IMR-90 (cell line): Measurements from ENCODE around the gene ATMIN. TPM values are rescaled to one million over a fixed set of nuclear protein-coding genes. Genes with fewer than 3 reads are reported as not detected.

Source experiments
- ATAC-seq: fragments of 200-7000 bp; cut with Tn5 transposase; 2 replicates; pipeline ENCODE4 v1.9.1; 2020; ENCODE audit warnings: low read depth, mild to moderate bottlenecking, moderate library complexity
- BruUV-seq: library from RNA; stranded (reverse); fragments of 400-500 nt; replicated peaks from 2 replicates; lab custom pipeline; 2021; lab: Mats Ljungman, UMichigan
- CTCF ChIA-PET: fragments of 300-600 bp; formaldehyde crosslinking; extraction: SDS; loops from one replicate; lab custom pipeline; 2021; ENCODE audit warnings: antibody characterized with exemption; lab: Yijun Ruan, JAX
- POLR2A ChIA-PET: fragments of 300-600 bp; sonication (Branson Sonifier 250); formaldehyde crosslinking; loops from one replicate; lab custom pipeline; 2022; ENCODE audit warnings: antibody characterized with exemption; ENCODE audit not compliant: unreplicated experiment; lab: Charles Lee
- DNase-seq: peaks from one replicate; pipeline ENCODE4 v3.0.0; 2013
- H2AFZ ChIP-seq: replicated peaks from 2 replicates; pipeline ENCODE3; 2013; ENCODE audit warnings: low read length, mild to moderate bottlenecking; ENCODE audit not compliant: poor library complexity
- H2AK5ac ChIP-seq: 2 replicates; pipeline ENCODE4 v1.6.1; 2013; ENCODE audit warnings: low read depth, low read length, inconsistent platforms
- H2AK9ac ChIP-seq: replicated peaks from 2 replicates; pipeline ENCODE3; 2013; ENCODE audit warnings: mild to moderate bottlenecking, low read depth, low read length, moderate library complexity; ENCODE audit not compliant: poor library complexity
- H2BK120ac ChIP-seq: 2 replicates; pipeline ENCODE4 v1.6.1; 2013; ENCODE audit warnings: low read depth, low read length, inconsistent platforms
- H2BK15ac ChIP-seq: 3 replicates; pipeline ENCODE4 v1.6.1; 2013; ENCODE audit warnings: low read depth, low read length, inconsistent platforms
- H2BK20ac ChIP-seq: 2 replicates; pipeline ENCODE4 v1.6.1; 2013; ENCODE audit warnings: low read depth, mild to moderate bottlenecking, inconsistent platforms, low read length, moderate library complexity
- H2BK5ac ChIP-seq: 2 replicates; pipeline ENCODE4 v1.6.1; 2013; ENCODE audit warnings: mild to moderate bottlenecking, low read depth, low read length, inconsistent platforms; ENCODE audit not compliant: poor library complexity, severe bottlenecking
- H3K14ac ChIP-seq: replicated peaks from 2 replicates; pipeline ENCODE4 v1.6.1; 2013; ENCODE audit warnings: low read depth, low read length, inconsistent platforms
- H3K18ac ChIP-seq: 2 replicates; pipeline ENCODE4 v1.6.1; 2013; ENCODE audit warnings: low read depth, low read length, control low read depth
- H3K23ac ChIP-seq: 2 replicates; pipeline ENCODE4 v1.6.1; 2013; ENCODE audit warnings: low read depth, low read length, inconsistent platforms
- H3K27ac ChIP-seq: 2 replicates; pipeline ENCODE4 v1.5.1; 2013; ENCODE audit warnings: mild to moderate bottlenecking, control low read depth, low read length; ENCODE audit not compliant: insufficient read depth
- H3K27me3 ChIP-seq: 2 replicates; pipeline ENCODE4 v1.6.1; 2013; ENCODE audit warnings: low read length; ENCODE audit not compliant: control insufficient read depth, insufficient read depth
- H3K36me3 ChIP-seq: 2 replicates; pipeline ENCODE4 v1.6.1; 2013; ENCODE audit warnings: low read length, mixed read lengths; ENCODE audit not compliant: control insufficient read depth, insufficient read depth
- H3K4ac ChIP-seq: 2 replicates; pipeline ENCODE4 v1.6.1; 2013; ENCODE audit warnings: low read depth, low read length, inconsistent platforms
- H3K4me1 ChIP-seq: 2 replicates; pipeline ENCODE4 v1.6.1; 2013; ENCODE audit warnings: low read length, mixed read lengths; ENCODE audit not compliant: control insufficient read depth, insufficient read depth
- H3K4me2 ChIP-seq: 2 replicates; pipeline ENCODE4 v1.6.1; 2013; ENCODE audit warnings: low read depth, mild to moderate bottlenecking, control low read depth, low read length, moderate library complexity
- H3K4me3 ChIP-seq: 2 replicates; pipeline ENCODE4 v1.5.1; 2013; ENCODE audit warnings: low read depth, mild to moderate bottlenecking, control low read depth, low read length, moderate library complexity; ENCODE audit not compliant: insufficient read depth
- H3K56ac ChIP-seq: 2 replicates; pipeline ENCODE4 v1.6.1; 2013; ENCODE audit warnings: low read length, inconsistent platforms; ENCODE audit not compliant: insufficient read depth; ENCODE audit errors: extremely low read depth
- H3K79me1 ChIP-seq, 2 experiments: 2 replicates each; pipeline ENCODE4 v1.6.1; 2013; ENCODE audit warnings: low read length in 2 of 2, inconsistent platforms in 1 of 2, low read depth in 1 of 2
- H3K9ac ChIP-seq: 2 replicates; pipeline ENCODE4 v1.6.1; 2013; ENCODE audit warnings: low read depth, low read length, control low read depth
- H3K9me1 ChIP-seq: 2 replicates; pipeline ENCODE4 v1.6.1; 2013; ENCODE audit warnings: low read length, inconsistent platforms; ENCODE audit not compliant: insufficient read depth
- H3K9me3 ChIP-seq: 2 replicates; pipeline ENCODE4 v1.6.1; 2013; ENCODE audit warnings: low read length; ENCODE audit not compliant: control insufficient read depth, insufficient read depth
- H4K20me1 ChIP-seq: 2 replicates; pipeline ENCODE4 v1.6.1; 2013; ENCODE audit warnings: low read length, inconsistent platforms; ENCODE audit not compliant: insufficient read depth
- H4K5ac ChIP-seq: 2 replicates; pipeline ENCODE4 v1.6.1; 2013; ENCODE audit warnings: mild to moderate bottlenecking, low read depth, low read length, control low read depth
- H4K8ac ChIP-seq, 2 experiments: 2 replicates each; pipeline ENCODE4 v1.6.1; 2013; ENCODE audit warnings: low read depth in 2 of 2, low read length in 2 of 2, control low read depth in 1 of 2, inconsistent platforms in 1 of 2
- H4K91ac ChIP-seq: 2 replicates; pipeline ENCODE4 v1.6.1; 2013; ENCODE audit warnings: low read depth, low read length, inconsistent platforms; ENCODE audit not compliant: insufficient read depth
- BHLHE40 ChIP-seq: fragments of 150-350 bp; IDR thresholded peaks from 2 replicates; pipeline ENCODE4 v1.6.1; 2016; ENCODE audit warnings: mild to moderate bottlenecking, low read depth, low read length
- CEBPB ChIP-seq: IDR thresholded peaks from 2 replicates; pipeline ENCODE4 v1.6.1; 2012; ENCODE audit warnings: low read depth, low read length, improper control_type of control experiment
- CHD1 ChIP-seq: IDR thresholded peaks from 2 replicates; pipeline ENCODE4 v1.6.1; 2012; ENCODE audit warnings: low read depth, low read length, improper control_type of control experiment
- ELK1 ChIP-seq: fragments of 150-350 bp; IDR thresholded peaks from 2 replicates; pipeline ENCODE4 v1.6.1; 2016; ENCODE audit warnings: low read depth, mild to moderate bottlenecking, low read length, moderate library complexity, borderline replicate concordance
- FOS ChIP-seq: fragments of 150-350 bp; IDR thresholded peaks from 2 replicates; pipeline ENCODE4 v1.6.1; 2016; ENCODE audit warnings: low read depth, low read length
- MAFK ChIP-seq: IDR thresholded peaks from 2 replicates; pipeline ENCODE4 v1.6.1; 2012; ENCODE audit warnings: low read depth, low read length, improper control_type of control experiment
- MAZ ChIP-seq: IDR thresholded peaks from 2 replicates; pipeline ENCODE4 v1.6.1; 2012; ENCODE audit warnings: low read depth, mild to moderate bottlenecking, low read length, improper control_type of control experiment, moderate library complexity, borderline replicate concordance
- MXI1 ChIP-seq: IDR thresholded peaks from 2 replicates; pipeline ENCODE4 v1.6.1; 2012; ENCODE audit warnings: low read depth, mild to moderate bottlenecking, low read length, moderate library complexity, borderline replicate concordance
- NFE2L2 ChIP-seq: fragments of 150-350 bp; IDR thresholded peaks from 2 replicates; pipeline ENCODE4 v1.6.1; 2016; ENCODE audit warnings: low read depth, mild to moderate bottlenecking, low read length
- POLR2A ChIP-seq: IDR thresholded peaks from 2 replicates; pipeline ENCODE4 v1.6.1; 2012; ENCODE audit warnings: mild to moderate bottlenecking, low read depth, low read length
- RAD21 ChIP-seq: IDR thresholded peaks from 2 replicates; pipeline ENCODE4 v1.6.1; 2012; ENCODE audit warnings: low read length, improper control_type of control experiment
- RCOR1 ChIP-seq: IDR thresholded peaks from 2 replicates; pipeline ENCODE4 v1.6.1; 2012; ENCODE audit warnings: mild to moderate bottlenecking, low read length, improper control_type of control experiment; ENCODE audit not compliant: insufficient replicate concordance
- RFX5 ChIP-seq: IDR thresholded peaks from 2 replicates; pipeline ENCODE4 v1.8.0; 2012; ENCODE audit warnings: low read depth, mild to moderate bottlenecking, low read length, moderate library complexity
- SMC3 ChIP-seq: fragments of 150-350 bp; IDR thresholded peaks from 2 replicates; pipeline ENCODE4 v1.6.1; 2016; ENCODE audit warnings: low read depth, mild to moderate bottlenecking, antibody characterized with exemption, low read length, moderate library complexity
- WGBS, 2 experiments: methylation state at CpG; one replicate each; pipeline versions ENCODE4 v1.1.5 to v1.1.7; 2013; ENCODE audit warnings: missing lambda C conversion rate in 2 of 2; ENCODE audit not compliant: insufficient read length in 1 of 2; ENCODE audit errors: extremely low coverage in 2 of 2; 5-methylcytosine and 5-hydroxymethylcytosine counted together
- dilution Hi-C: fragments of 300-500 bp; cut with HindIII; formaldehyde crosslinking; loops from one replicate; pipeline ENCODE4 v1.14.3; 2018; ENCODE audit warnings: low sequenced_read_pairs; ENCODE audit not compliant: unreplicated experiment
- in situ Hi-C: fragments of 300-500 bp; cut with MboI; formaldehyde crosslinking; loops from 3 replicates; pipeline ENCODE4 v1.14.3; 2019; ENCODE audit warnings: low sequenced_read_pairs, inconsistent platforms, mixed read lengths
- intact Hi-C: fragments of 100-400 bp; cut with micrococcal nuclease; formaldehyde crosslinking; loops from 2 replicates; pipeline ENCODE4 v1.10.0; 2022
- polyA plus RNA-seq, 3 experiments: library from polyadenylated mRNA; depleted of rRNA; stranded (reverse); fragments of >200 nt; gene quantifications; 2 replicates each; pipeline ENCODE4 v1.2.3, GENCODE V29; 2012; ENCODE audit warnings: low replicate concordance in 1 of 3
- total RNA-seq: library from RNA; depleted of rRNA; stranded (reverse); fragments of >200 nt; gene quantifications from 2 replicates; pipeline ENCODE4 v1.2.3, GENCODE V29; 2012
- TF ChIP-seq, protein P1 (sequence below): conservative IDR thresholded peaks from 2 replicates; pipeline ENCODE4 v1.5.1; 2012; ENCODE audit warnings: mild to moderate bottlenecking, low read depth, low read length, improper control_type of control experiment
- TF ChIP-seq, protein P2 (sequence below): fragments of 150-350 bp; IDR thresholded peaks from 2 replicates; pipeline ENCODE4 v1.6.1; 2017; ENCODE audit warnings: mild to moderate bottlenecking, antibody characterized with exemption, low read length, low read depth

The ATMIN gene
- total and polyA plus RNA-seq, 2 of the 4 experiments (the other 2 are of a cell fraction) = 15.8 to 45.9 TPM

GRCh38 chr16:81060576-81061306 is 25.1 kb downstream of the ATMIN start:
- no TSS peak for BruUV-seq
- Histone ChIP-seq H2AFZ (no peak overlapping the region), H2BK20ac (no peak overlapping the region), H3K27ac (no peak overlapping the region), H3K79me1 (no peaks in the 10 kb centered on the region), H4K20me1 (no peaks in the 10 kb centered on the region), H2BK15ac (no peak overlapping the region), H3K4me3 (no peak overlapping the region), H4K5ac (no peak overlapping the region), H4K8ac (no peak overlapping the region), H3K36me3 (no peaks in the 10 kb centered on the region), H3K9me1 (no peaks in the 10 kb centered on the region), H4K91ac (no peak overlapping the region), H3K4me1 (no peaks in the 10 kb centered on the region), H3K9ac (no peak overlapping the region), H3K56ac (no peak overlapping the region), H3K4ac (no peak overlapping the region), H3K9me3 (no peaks in the 10 kb centered on the region), H3K18ac (no peak overlapping the region), H3K4me2 (no peak overlapping the region), H3K14ac (no peak overlapping the region), H3K27me3 (no peaks in the 10 kb centered on the region), H2BK5ac (no peak overlapping the region), H2AK9ac (no peak overlapping the region), H3K23ac (no peak overlapping the region), H2AK5ac (no peak overlapping the region), H2BK120ac (no peak overlapping the region)
- 72 to 100% methylated on average over 1 to 4 of the region's 14 CpGs for WGBS, 2 experiments
- ChIA-PET CTCF (no interaction called here), POLR2A (no interaction called here)
- intact Hi-C loops = no loop called here
- in situ Hi-C loops = no loop called here
- no peak for ATAC-seq
- dilution Hi-C loops = no loop called here
- TF ChIP-seq NFE2L2 (no peak), FOS (no peak), BHLHE40 (no peak), ELK1 (no peak), MAZ (no peak), RFX5 (no peak), RAD21 (no peak), POLR2A (no peak), MAFK (no peak), CHD1 (no peak), RCOR1 (no peak), SMC3 (no peak), CEBPB (no peak), MXI1 (no peak)
- TF ChIP-seq, protein P1, sequence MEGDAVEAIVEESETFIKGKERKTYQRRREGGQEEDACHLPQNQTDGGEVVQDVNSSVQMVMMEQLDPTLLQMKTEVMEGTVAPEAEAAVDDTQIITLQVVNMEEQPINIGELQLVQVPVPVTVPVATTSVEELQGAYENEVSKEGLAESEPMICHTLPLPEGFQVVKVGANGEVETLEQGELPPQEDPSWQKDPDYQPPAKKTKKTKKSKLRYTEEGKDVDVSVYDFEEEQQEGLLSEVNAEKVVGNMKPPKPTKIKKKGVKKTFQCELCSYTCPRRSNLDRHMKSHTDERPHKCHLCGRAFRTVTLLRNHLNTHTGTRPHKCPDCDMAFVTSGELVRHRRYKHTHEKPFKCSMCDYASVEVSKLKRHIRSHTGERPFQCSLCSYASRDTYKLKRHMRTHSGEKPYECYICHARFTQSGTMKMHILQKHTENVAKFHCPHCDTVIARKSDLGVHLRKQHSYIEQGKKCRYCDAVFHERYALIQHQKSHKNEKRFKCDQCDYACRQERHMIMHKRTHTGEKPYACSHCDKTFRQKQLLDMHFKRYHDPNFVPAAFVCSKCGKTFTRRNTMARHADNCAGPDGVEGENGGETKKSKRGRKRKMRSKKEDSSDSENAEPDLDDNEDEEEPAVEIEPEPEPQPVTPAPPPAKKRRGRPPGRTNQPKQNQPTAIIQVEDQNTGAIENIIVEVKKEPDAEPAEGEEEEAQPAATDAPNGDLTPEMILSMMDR = no peak
- TF ChIP-seq, protein P2, sequence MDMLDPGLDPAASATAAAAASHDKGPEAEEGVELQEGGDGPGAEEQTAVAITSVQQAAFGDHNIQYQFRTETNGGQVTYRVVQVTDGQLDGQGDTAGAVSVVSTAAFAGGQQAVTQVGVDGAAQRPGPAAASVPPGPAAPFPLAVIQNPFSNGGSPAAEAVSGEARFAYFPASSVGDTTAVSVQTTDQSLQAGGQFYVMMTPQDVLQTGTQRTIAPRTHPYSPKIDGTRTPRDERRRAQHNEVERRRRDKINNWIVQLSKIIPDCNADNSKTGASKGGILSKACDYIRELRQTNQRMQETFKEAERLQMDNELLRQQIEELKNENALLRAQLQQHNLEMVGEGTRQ = no peak
- DNase-seq = no peak
